Measurements from ENCODE around the gene ATP13A2. TPM values are rescaled to one million over a fixed set of nuclear protein-coding genes. Genes with fewer than 3 reads are reported as not detected.

ATP13A2 gene
- total and polyA plus RNA-seq, 3 experiments from 2014 or later: 43.8 to 61.3 (median 44.0) TPM

GRCh38 chr1:16980473-16981268 is 31.1 kb downstream of the ATP13A2 start, which contains the start of gene MFAP2:
Gene MFAP2 (minus strand): TSS chr1:16980620. CDS start chr1:16978273, 2,347 bp downstream.
- H3K36me3 Mint-ChIP-seq: peaks cover 0 to 5% (median 1%) of the 10 kb centered on the region in 3 donors
- peaks cover 9% of the 10 kb centered on the region for H3K27me3 ChIP-seq (ENCODE audit: insufficient read depth, low read length, poor library complexity, severe bottlenecking)
- POLR2A ChIA-PET: no interaction called here
- peak within 1 kb of the TSS in 6 of 7 donors; percentile 69 to 89 (median 78) for H3K4me3 Mint-ChIP-seq
- no peaks in the 10 kb centered on the region for H3K36me3 ChIP-seq (ENCODE audit: insufficient read depth, low read length)
- H3K27ac ChIP-seq (ENCODE audit: low read depth, low read length): no peak within 1 kb of the TSS
- CTCF ChIA-PET: no interaction called here
- peaks cover 9 to 11% (median 9%) of the 10 kb centered on the region in 3 donors for H3K4me1 Mint-ChIP-seq
- peaks cover 19 to 31% of the 10 kb centered on the region in 2 donors for H3K27me3 Mint-ChIP-seq
- no peaks in the 10 kb centered on the region for H3K4me1 ChIP-seq (ENCODE audit: insufficient read depth, low read length)
- H3K4me3 ChIP-seq (ENCODE audit: low read length): no peak within 1 kb of the TSS
- no peaks in the 10 kb centered on the region for H3K9me3 Mint-ChIP-seq
- H3K27ac Mint-ChIP-seq: peak within 1 kb of the TSS in 5 of 8 donors; percentile 20 to 92 (median 69)
- no peaks in the 10 kb centered on the region for H3K9me3 ChIP-seq (ENCODE audit: low read length)
- DNase-seq: no peak

- CTCF ChIA-PET: interaction anchor here (1.6 kb wide), 1 partner anchor 24 kb away, joined by 4 read pairs; no protein-coding TSS in a partner anchor
These were observed 32.0 kb downstream of the ATP13A2 start for GRCh38 chr1:16979475-16980327.

GRCh38 chr1:16978567-16979474 is 32.9 kb downstream of the ATP13A2 start:
- Histone ChIP-seq H3K27me3 (ENCODE audit: insufficient read depth, low read length, poor library complexity, severe bottlenecking) (peaks cover 9% of the 10 kb centered on the region), H3K4me1 (ENCODE audit: insufficient read depth, low read length) (no peaks in the 10 kb centered on the region), H3K4me3 (ENCODE audit: low read length) (no peak overlapping the region), H3K36me3 (ENCODE audit: insufficient read depth, low read length) (no peaks in the 10 kb centered on the region), H3K9me3 (ENCODE audit: low read length) (no peaks in the 10 kb centered on the region), H3K27ac (ENCODE audit: low read depth, low read length) (no peak overlapping the region)
- Mint-ChIP-seq H3K27ac (peak overlapping the region in 1 of 8 donors; percentile 29), H3K27me3 (peaks cover 19 to 29% of the 10 kb centered on the region in 2 donors), H3K9me3 (no peaks in the 10 kb centered on the region), H3K36me3 (no peaks in the 10 kb centered on the region), H3K4me1 (peaks cover 9 to 11% (median 9%) of the 10 kb centered on the region in 3 donors), H3K4me3 (peak overlapping the region in 2 of 7 donors; percentile 18 to 33)
- ChIA-PET POLR2A (no interaction called here), CTCF (interaction anchor here (1.6 kb wide), 1 partner anchor 23 kb away, joined by 4 read pairs; no protein-coding TSS in a partner anchor)
- no peak for DNase-seq

More at GRCh38 chr1:16979475-16980327, 32.0 kb downstream of the ATP13A2 start:
- Histone ChIP-seq H3K9me3 (ENCODE audit: low read length) (no peaks in the 10 kb centered on the region), H3K4me3 (ENCODE audit: low read length) (no peak overlapping the region), H3K27ac (ENCODE audit: low read depth, low read length) (no peak overlapping the region), H3K36me3 (ENCODE audit: insufficient read depth, low read length) (no peaks in the 10 kb centered on the region), H3K27me3 (ENCODE audit: insufficient read depth, low read length, poor library complexity, severe bottlenecking) (peaks cover 9% of the 10 kb centered on the region), H3K4me1 (ENCODE audit: insufficient read depth, low read length) (no peaks in the 10 kb centered on the region)
- POLR2A ChIA-PET: no interaction called here
- Mint-ChIP-seq H3K9me3 (no peaks in the 10 kb centered on the region), H3K27ac (peak overlapping the region in 1 of 8 donors; percentile 22), H3K27me3 (peaks cover 19 to 31% of the 10 kb centered on the region in 2 donors), H3K36me3 (no peaks in the 10 kb centered on the region), H3K4me3 (peak overlapping the region in 5 of 7 donors; percentile 14 to 82 (median 33)), H3K4me1 (peaks cover 9 to 11% (median 9%) of the 10 kb centered on the region in 3 donors)
- DNase-seq: no peak

GRCh38 chr1:16978139-16978538 is 33.6 kb downstream of the ATP13A2 start:
- Mint-ChIP-seq H3K4me3 (no peak overlapping the region), H3K27me3 (peaks cover 15 to 22% of the 10 kb centered on the region in 2 donors), H3K36me3 (no peaks in the 10 kb centered on the region), H3K4me1 (peaks cover 9 to 11% (median 9%) of the 10 kb centered on the region in 3 donors), H3K27ac (no peak overlapping the region), H3K9me3 (no peaks in the 10 kb centered on the region)
- no peaks in the 10 kb centered on the region for H3K36me3 ChIP-seq (ENCODE audit: insufficient read depth, low read length)
- no peak for DNase-seq
- H3K9me3 ChIP-seq (ENCODE audit: low read length): no peaks in the 10 kb centered on the region
- no peak overlapping the region for H3K27ac ChIP-seq (ENCODE audit: low read depth, low read length)
- POLR2A ChIA-PET: no interaction called here
- CTCF ChIA-PET: interaction anchor here (1.6 kb wide), 1 partner anchor 22 kb away, joined by 4 read pairs; no protein-coding TSS in a partner anchor
- H3K27me3 ChIP-seq (ENCODE audit: insufficient read depth, low read length, poor library complexity, severe bottlenecking): peaks cover 9% of the 10 kb centered on the region
- H3K4me3 ChIP-seq (ENCODE audit: low read length): no peak overlapping the region
- no peaks in the 10 kb centered on the region for H3K4me1 ChIP-seq (ENCODE audit: insufficient read depth, low read length)

- no peak overlapping the region for H3K4me3 Mint-ChIP-seq
- Histone ChIP-seq H3K4me3 (ENCODE audit: low read length) (no peak overlapping the region), H3K27ac (ENCODE audit: low read depth, low read length) (no peak overlapping the region), H3K9me3 (ENCODE audit: low read length) (no peaks in the 10 kb centered on the region), H3K27me3 (ENCODE audit: insufficient read depth, low read length, poor library complexity, severe bottlenecking) (peaks cover 9% of the 10 kb centered on the region), H3K4me1 (ENCODE audit: insufficient read depth, low read length) (no peaks in the 10 kb centered on the region), H3K36me3 (ENCODE audit: insufficient read depth, low read length) (no peaks in the 10 kb centered on the region)
- DNase-seq: no peak
- H3K4me1 Mint-ChIP-seq: peaks cover 9 to 11% (median 9%) of the 10 kb centered on the region in 3 donors
- no peaks in the 10 kb centered on the region for H3K36me3 Mint-ChIP-seq
- CTCF ChIA-PET: no interaction called here
- peak overlapping the region in 2 of 8 donors; percentile 23 to 91 for H3K27ac Mint-ChIP-seq
- no peaks in the 10 kb centered on the region for H3K9me3 Mint-ChIP-seq
- POLR2A ChIA-PET: no interaction called here
- H3K27me3 Mint-ChIP-seq: peaks cover 10 to 18% of the 10 kb centered on the region in 2 donors
These were observed 34.4 kb downstream of the ATP13A2 start for GRCh38 chr1:16977377-16977776.

- Histone ChIP-seq H3K27me3 (ENCODE audit: insufficient read depth, low read length, poor library complexity, severe bottlenecking) (peaks cover 9% of the 10 kb centered on the region), H3K27ac (ENCODE audit: low read depth, low read length) (no peak overlapping the region), H3K36me3 (ENCODE audit: insufficient read depth, low read length) (no peaks in the 10 kb centered on the region), H3K9me3 (ENCODE audit: low read length) (no peaks in the 10 kb centered on the region), H3K4me1 (ENCODE audit: insufficient read depth, low read length) (no peaks in the 10 kb centered on the region), H3K4me3 (ENCODE audit: low read length) (no peak overlapping the region)
- POLR2A ChIA-PET: no interaction called here
- DNase-seq: no peak
- no peaks in the 10 kb centered on the region for H3K36me3 Mint-ChIP-seq
- CTCF ChIA-PET: no interaction called here
- H3K27ac Mint-ChIP-seq: peak overlapping the region in 1 of 8 donors; percentile 91
- H3K4me1 Mint-ChIP-seq: peaks cover 9 to 11% (median 9%) of the 10 kb centered on the region in 3 donors
- H3K27me3 Mint-ChIP-seq: peaks cover 10 to 15% of the 10 kb centered on the region in 2 donors
- no peak overlapping the region for H3K4me3 Mint-ChIP-seq
- H3K9me3 Mint-ChIP-seq: no peaks in the 10 kb centered on the region
These were observed 34.8 kb downstream of the ATP13A2 start for GRCh38 chr1:16976966-16977365.

GRCh38 chr1:16975838-16976237 is 35.9 kb downstream of the ATP13A2 start:
- Histone ChIP-seq H3K4me3 (ENCODE audit: low read length) (no peak overlapping the region), H3K27ac (ENCODE audit: low read depth, low read length) (no peak overlapping the region), H3K4me1 (ENCODE audit: insufficient read depth, low read length) (no peaks in the 10 kb centered on the region), H3K36me3 (ENCODE audit: insufficient read depth, low read length) (no peaks in the 10 kb centered on the region), H3K27me3 (ENCODE audit: insufficient read depth, low read length, poor library complexity, severe bottlenecking) (peaks cover 2% of the 10 kb centered on the region), H3K9me3 (ENCODE audit: low read length) (no peaks in the 10 kb centered on the region)
- peaks cover 0 to 4% (median 2%) of the 10 kb centered on the region in 3 donors for H3K36me3 Mint-ChIP-seq
- ChIA-PET CTCF (no interaction called here), POLR2A (no interaction called here)
- peaks cover 2 to 7% of the 10 kb centered on the region in 2 donors for H3K27me3 Mint-ChIP-seq
- peak overlapping the region in 2 of 8 donors; percentile 4 to 61 for H3K27ac Mint-ChIP-seq
- DNase-seq: no peak
- no peaks in the 10 kb centered on the region for H3K9me3 Mint-ChIP-seq
- no peak overlapping the region for H3K4me3 Mint-ChIP-seq
- H3K4me1 Mint-ChIP-seq: peaks cover 2 to 3% (median 2%) of the 10 kb centered on the region in 3 donors

Measured in CD8-positive, alpha-beta memory T cell (primary cell).